HG02970 (cell line): ENCODE measurements around the gene TTLL12.

Experiments used
- ATAC-seq: cut with Tn5 transposase; IDR thresholded peaks from one replicate; pipeline ENCODE4 v1.9.1; 2021; ENCODE audit warnings: mild to moderate bottlenecking, moderate library complexity, moderate number of reproducible peaks; ENCODE audit not compliant: unreplicated experiment, low FRiP score

Gene TTLL12

GRCh38 chr22:43216738-43217137 lies 29.8 kb upstream of the TTLL12 start:
- ATAC-seq, result no peak

GRCh38 chr22:43213962-43214361 lies 27.0 kb upstream of the TTLL12 start:
- no peak for ATAC-seq

- no peak for ATAC-seq
Observed at GRCh38 chr22:43213051-43213450, 26.1 kb upstream of the TTLL12 start.

GRCh38 chr22:43212434-43212952 lies 25.6 kb upstream of the TTLL12 start:
- ATAC-seq, result no peak

- no peak for ATAC-seq
Observed at GRCh38 chr22:43211941-43212433, 25.1 kb upstream of the TTLL12 start.

- no peak for ATAC-seq
Observed at GRCh38 chr22:43210631-43211515, 23.9 kb upstream of the TTLL12 start.

GRCh38 chr22:43209971-43210370 lies 23.0 kb upstream of the TTLL12 start:
- ATAC-seq, result no peak

- ATAC-seq, result no peak
Observed at GRCh38 chr22:43209523-43209890, 22.6 kb upstream of the TTLL12 start.

GRCh38 chr22:43208703-43209522 lies 22.0 kb upstream of the TTLL12 start:
- ATAC-seq, result no peak

GRCh38 chr22:43207849-43208702 lies 21.1 kb upstream of the TTLL12 start:
- ATAC-seq, result no peak

GRCh38 chr22:43207386-43207785 lies 20.5 kb upstream of the TTLL12 start:
- ATAC-seq, result no peak

- ATAC-seq, result no peak
Observed at GRCh38 chr22:43206509-43207161, 19.7 kb upstream of the TTLL12 start.

- ATAC-seq, result no peak
Observed at GRCh38 chr22:43205748-43206508, 19.0 kb upstream of the TTLL12 start.

- no peak for ATAC-seq
Observed at GRCh38 chr22:43205261-43205691, 18.3 kb upstream of the TTLL12 start.

GRCh38 chr22:43203471-43203981 lies 16.6 kb upstream of the TTLL12 start:
- ATAC-seq, result no peak

- ATAC-seq, result no peak
Observed at GRCh38 chr22:43202756-43203410, 15.9 kb upstream of the TTLL12 start.

- no peak for ATAC-seq
Observed at GRCh38 chr22:43202326-43202725, 15.4 kb upstream of the TTLL12 start.

- no peak for ATAC-seq
Observed at GRCh38 chr22:43201486-43202219, 14.7 kb upstream of the TTLL12 start.
